IPS-18c (cell line): ENCODE measurements around the gene MUCL3.
"Not testable (repeated sequence)": the region's sequence is repeated elsewhere in the genome, so short reads cannot be mapped to it uniquely, and the experiment has no call there.

ENCODE experiments used
- H3K4me3 ChIP-seq: 2 replicates; pipeline ENCODE4 v1.7.0; 2013; ENCODE audit warnings: low read depth, mild to moderate bottlenecking, low read length, moderate library complexity; ENCODE audit not compliant: insufficient read depth
- H3K9me3 ChIP-seq: one replicate; pipeline ENCODE4 v1.6.1; 2013; ENCODE audit warnings: mild to moderate bottlenecking, low read length, moderate library complexity; ENCODE audit not compliant: control insufficient read depth, insufficient read depth

Gene MUCL3

GRCh38 chr6:30960907-30961673 lies 20.3 kb downstream of the MUCL3 start:
- Histone ChIP-seq H3K4me3 (no peak overlapping the region), H3K9me3 (no peaks in the 10 kb centered on the region)

GRCh38 chr6:30962716-30963115 lies 21.9 kb downstream of the MUCL3 start:
- no peak overlapping the region for H3K4me3 ChIP-seq

DNA sequence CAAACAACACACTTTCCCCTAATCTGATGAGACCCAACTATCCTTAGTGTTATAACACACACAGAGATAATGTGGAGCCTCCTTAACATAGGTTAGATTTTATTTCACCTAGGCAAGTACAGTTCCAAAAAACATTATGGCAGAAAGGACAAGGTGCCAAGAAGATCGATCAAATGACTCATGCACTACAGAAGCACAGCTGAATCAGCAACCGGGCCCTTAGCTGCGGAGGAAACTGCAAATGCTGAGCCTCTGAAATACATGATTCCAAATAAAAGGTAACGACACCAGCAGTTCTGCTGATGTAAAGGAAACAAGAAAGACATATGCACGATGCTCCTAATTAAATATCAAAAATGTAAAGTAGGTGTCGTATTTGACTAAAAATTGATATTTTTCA lies 22.9 kb downstream of the MUCL3 start:
- no peaks in the 10 kb centered on the region for H3K9me3 ChIP-seq
- no peak overlapping the region for H3K4me3 ChIP-seq

More at GRCh38 chr6:30962716-30963115, 21.9 kb downstream of the MUCL3 start:
- H3K9me3 ChIP-seq = no peaks in the 10 kb centered on the region

GRCh38 chr6:30964075-30964474 lies 23.3 kb downstream of the MUCL3 start:
- H3K4me3 ChIP-seq = no peak overlapping the region
- no peaks in the 10 kb centered on the region for H3K9me3 ChIP-seq

DNA sequence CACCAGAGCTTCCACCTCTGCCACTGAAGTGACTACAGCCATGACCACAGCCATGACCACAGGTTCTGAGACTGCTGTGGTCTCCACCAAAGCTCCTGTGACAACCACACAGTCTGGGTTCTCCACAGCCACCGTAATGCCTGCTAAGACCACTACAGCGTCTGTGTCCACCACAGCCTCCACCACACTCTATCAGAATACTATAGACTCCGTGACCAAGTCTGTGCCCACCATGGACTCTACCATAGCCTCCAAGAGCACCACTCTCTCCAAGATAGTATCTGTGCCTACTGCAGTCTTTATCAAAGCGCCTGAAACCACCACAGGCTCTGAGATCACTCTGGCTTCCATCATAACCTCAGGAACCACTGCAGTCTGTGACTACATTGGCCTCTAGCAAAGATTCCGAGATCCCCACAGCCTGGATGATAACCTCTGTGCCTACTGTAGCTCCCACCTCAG lies 24.4 kb downstream of the MUCL3 start:
- Histone ChIP-seq H3K4me3 (no peak overlapping the region), H3K9me3 (no peaks in the 10 kb centered on the region)

DNA sequence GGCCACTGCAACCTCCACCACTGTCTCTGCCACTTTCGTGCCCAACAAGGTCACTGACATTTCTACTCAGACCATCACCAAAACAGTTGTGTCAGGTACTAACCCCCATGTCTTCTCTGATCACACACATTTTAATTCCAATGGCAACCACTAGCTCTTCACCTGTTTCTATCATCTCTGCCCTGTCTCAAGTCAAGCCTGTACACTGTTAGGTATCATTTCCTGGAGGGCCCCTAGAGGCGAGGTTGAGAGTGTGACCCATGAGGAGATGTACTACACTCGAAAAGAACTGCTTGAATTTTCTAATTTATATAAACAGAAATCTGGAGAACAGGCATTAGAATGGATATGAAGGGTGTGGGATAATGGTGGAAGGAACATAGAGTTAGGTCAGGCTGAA lies 25.4 kb downstream of the MUCL3 start:
- Histone ChIP-seq H3K9me3 (no peaks in the 10 kb centered on the region), H3K4me3 (no peak overlapping the region)

- H3K9me3 ChIP-seq, H3K4me3 ChIP-seq: not testable (repeated sequence)
These were observed 28.4 kb downstream of the MUCL3 start for GRCh38 chr6:30969171-30969570.

DNA sequence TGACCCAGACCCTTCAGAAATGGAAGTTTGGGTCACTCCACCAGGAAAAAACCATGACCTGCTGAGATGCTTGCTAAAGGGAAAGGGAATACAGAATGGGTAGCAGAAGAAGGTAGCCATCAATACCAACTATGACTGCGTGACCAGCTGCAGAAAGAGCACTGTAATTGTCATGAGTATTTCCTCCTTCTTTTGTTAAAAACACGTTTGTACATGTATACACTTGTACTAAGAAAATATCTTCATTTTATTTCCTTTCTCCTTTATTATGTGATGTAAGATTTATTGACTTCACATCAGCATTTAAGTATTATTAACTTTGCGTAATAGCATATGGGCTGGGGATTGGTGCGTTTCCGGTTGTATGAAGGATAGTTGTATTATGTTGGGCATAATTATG lies 30.2 kb downstream of the MUCL3 start:
- H3K4me3 ChIP-seq = no peak overlapping the region
- no peaks in the 10 kb centered on the region for H3K9me3 ChIP-seq

- H3K4me3 ChIP-seq = no peak overlapping the region
These were observed 32.0 kb downstream of the MUCL3 start for GRCh38 chr6:30972816-30973215.

GRCh38 chr6:30974490-30975252 lies 33.9 kb downstream of the MUCL3 start:
- Histone ChIP-seq H3K4me3 (no peak overlapping the region), H3K9me3 (no peaks in the 10 kb centered on the region)

More at GRCh38 chr6:30972816-30973215, 32.0 kb downstream of the MUCL3 start:
- H3K9me3 ChIP-seq = no peaks in the 10 kb centered on the region

DNA sequence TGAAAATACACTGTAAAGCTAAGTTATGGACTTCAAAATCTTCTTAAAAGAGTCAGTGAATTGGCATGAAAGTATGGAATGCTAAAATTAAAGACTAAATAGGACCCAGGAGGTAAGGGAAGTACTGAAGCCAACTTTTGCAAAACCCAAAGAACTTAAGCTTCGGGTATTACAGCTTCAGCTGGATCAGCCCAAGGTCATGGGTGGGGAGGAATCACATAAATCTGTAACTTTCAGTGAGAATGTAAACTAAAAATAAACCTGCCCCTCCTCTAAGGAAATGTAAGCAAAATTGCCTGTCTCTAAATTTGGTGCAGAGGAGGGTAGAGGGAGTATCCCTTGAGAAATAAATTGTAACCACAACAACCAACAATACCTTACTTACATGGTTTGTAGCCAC lies 38.4 kb downstream of the MUCL3 start:
- H3K9me3 ChIP-seq = no peaks in the 10 kb centered on the region
- no peak overlapping the region for H3K4me3 ChIP-seq

- Histone ChIP-seq H3K4me3 (no peak overlapping the region), H3K9me3 (no peaks in the 10 kb centered on the region)
These were observed 38.9 kb downstream of the MUCL3 start for GRCh38 chr6:30979690-30980089.

DNA sequence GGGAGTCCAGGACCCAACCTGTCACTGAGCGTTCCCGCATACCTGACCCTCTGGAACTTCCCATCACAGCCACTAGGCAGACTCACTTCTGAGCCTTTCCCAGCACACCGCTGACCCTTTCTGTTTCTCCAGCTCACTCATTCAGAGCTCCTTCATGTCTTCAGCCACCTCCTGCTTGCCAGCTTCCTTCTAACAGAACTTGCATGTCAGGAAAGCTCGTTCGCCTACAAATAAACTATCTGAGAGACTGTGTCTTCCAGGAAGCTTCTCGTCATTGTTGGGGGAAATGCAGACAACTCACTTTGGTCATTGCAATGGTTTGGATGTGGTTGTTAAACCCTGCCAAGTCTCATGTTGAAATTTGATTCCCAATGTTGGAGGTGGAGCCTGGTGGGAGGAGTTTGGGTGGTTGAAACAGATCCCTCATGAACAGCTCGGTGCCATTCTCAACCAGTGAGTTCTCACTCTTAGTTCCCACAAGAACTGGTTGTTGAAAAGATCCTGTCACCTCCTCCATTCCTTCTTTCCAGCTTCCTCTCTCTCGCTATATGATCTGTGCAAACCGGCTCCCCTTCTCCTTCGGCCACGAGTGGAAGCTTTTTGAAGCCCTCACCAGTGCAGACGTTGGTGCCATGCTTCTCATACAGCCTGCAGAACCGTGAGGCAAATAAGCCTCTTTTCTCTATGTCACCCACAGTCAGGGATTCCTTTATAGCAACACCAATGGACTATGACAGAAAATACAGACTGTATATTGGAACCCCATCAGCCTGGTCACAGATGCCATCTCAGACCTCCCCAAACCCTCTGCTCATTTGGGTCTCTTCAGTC lies 41.4 kb downstream of the MUCL3 start:
- H3K9me3 ChIP-seq = no peaks in the 10 kb centered on the region
- H3K4me3 ChIP-seq = no peak overlapping the region

DNA sequence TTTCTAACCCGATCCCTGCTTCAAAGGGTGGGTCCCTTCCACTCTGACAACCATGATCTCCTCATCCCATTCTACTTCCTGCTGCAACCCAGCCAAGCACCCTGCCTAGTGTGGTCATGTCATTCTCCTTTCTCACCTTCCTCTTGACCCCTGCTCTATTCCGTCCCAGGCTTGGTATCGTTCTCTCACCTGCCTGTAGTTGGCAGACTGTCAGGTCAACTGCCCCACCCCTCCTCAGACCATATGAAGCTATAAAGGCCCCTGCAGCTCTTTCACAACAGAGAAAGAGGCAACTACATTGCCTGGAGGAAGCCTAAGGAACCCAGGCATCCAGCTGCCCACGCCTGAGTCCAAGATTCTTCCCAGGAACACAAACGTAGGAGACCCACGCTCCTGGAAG lies 42.7 kb downstream of the MUCL3 start, which contains the start of gene MUC21:
Gene MUC21 (plus strand): TSS at position 280 of the 400 bp plus-strand sequence. CDS start 241 bp downstream, outside the sequence.
- Histone ChIP-seq H3K4me3 (no peak within 1 kb of the TSS), H3K9me3 (no peaks in the 10 kb centered on the region)

DNA sequence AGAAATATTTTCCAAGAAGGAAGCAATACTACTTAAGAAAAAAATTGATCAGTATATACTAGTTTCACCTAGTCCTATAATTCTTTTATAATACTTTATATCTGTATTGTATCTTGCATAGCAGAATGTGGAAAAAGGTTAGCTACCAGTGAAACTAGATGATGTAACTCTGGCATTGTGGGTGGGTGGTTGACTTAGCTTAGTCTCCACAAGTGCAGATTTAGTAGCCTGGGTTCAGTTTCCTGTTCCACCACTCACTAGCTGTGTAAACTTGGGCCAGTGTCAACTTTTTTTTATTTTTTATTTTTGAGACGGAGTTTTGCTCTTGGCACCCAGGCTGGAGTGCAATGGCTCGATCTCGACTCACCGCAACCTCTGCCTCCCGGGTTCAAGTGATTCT lies 44.7 kb downstream of the MUCL3 start:
- H3K4me3 ChIP-seq = no peak overlapping the region
- no peaks in the 10 kb centered on the region for H3K9me3 ChIP-seq

DNA sequence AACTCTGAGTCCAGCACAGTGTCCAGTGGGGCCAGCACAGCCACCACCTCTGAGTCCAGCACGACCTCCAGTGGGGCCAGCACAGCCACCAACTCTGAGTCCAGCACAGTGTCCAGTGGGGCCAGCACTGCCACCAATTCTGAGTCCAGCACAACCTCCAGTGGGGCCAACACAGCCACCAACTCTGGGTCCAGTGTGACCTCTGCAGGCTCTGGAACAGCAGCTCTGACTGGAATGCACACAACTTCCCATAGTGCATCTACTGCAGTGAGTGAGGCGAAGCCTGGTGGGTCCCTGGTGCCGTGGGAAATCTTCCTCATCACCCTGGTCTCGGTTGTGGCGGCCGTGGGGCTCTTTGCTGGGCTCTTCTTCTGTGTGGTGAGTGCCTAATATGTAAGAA lies 46.5 kb downstream of the MUCL3 start:
- Histone ChIP-seq H3K9me3 (no peaks in the 10 kb centered on the region), H3K4me3 (no peak overlapping the region)

DNA sequence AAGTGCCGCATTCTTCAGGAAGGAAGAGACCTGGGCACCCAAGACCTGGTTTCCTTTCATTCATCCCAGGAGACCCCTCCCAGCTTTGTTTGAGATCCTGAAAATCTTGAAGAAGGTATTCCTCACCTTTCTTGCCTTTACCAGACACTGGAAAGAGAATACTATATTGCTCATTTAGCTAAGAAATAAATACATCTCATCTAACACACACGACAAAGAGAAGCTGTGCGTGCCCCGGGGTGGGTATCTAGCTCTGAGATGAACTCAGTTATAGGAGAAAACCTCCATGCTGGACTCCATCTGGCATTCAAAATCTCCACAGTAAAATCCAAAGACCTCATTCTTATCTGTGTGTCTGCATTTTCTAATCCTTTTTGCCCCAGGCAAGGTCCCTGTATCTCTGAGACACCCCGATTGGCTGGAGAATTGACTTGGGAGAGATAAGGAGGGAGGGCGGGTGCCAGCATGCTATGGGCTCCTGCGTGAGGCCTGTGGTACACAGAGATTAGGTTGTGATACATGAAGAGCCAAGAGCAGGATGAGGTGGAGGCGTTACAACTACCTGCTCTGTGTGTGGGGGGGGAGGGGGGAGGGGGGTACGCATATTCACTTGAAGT lies 47.5 kb downstream of the MUCL3 start:
- Histone ChIP-seq H3K9me3 (no peaks in the 10 kb centered on the region), H3K4me3 (no peak overlapping the region)
